KBM-7 (cell line): ENCODE results near the gene MOG.
"Not testable (repeated sequence)": the region's sequence is repeated elsewhere in the genome, so short reads cannot be mapped to it uniquely, and the experiment has no call there.

Experiments
- DNase-seq: peaks from one replicate; pipeline ENCODE4 v3.0.0-alpha.2; 2015
- in situ Hi-C: fragments of 300-500 bp; cut with MboI; formaldehyde crosslinking; loops from 2 replicates; pipeline ENCODE4 v1.14.3; 2020; ENCODE audit warnings: low sequenced_read_pairs, low pct_unique_long_range_greater_than_20kb, mixed read lengths

MOG gene

GRCh38 chr6:29667158-29667557 lies 10.3 kb downstream of the MOG start:
- DNase-seq: no peak
- in situ Hi-C loops: no loop called here

- in situ Hi-C loops: no loop called here
- no peak for DNase-seq
Observed at GRCh38 chr6:29671026-29671425, 14.1 kb downstream of the MOG start.

GRCh38 chr6:29672116-29672515 lies 15.2 kb downstream of the MOG start:
- in situ Hi-C loops, DNase-seq: not testable (repeated sequence)

GRCh38 chr6:29673161-29673560 lies 16.3 kb downstream of the MOG start:
- in situ Hi-C loops: no loop called here
- DNase-seq: no peak

- in situ Hi-C loops: no loop called here
- no peak for DNase-seq
Observed at GRCh38 chr6:29674008-29674407, 17.1 kb downstream of the MOG start.

- no peak for DNase-seq
- in situ Hi-C loops: no loop called here
Observed at GRCh38 chr6:29675561-29675960, 18.7 kb downstream of the MOG start.

GRCh38 chr6:29676981-29677601 lies 20.2 kb downstream of the MOG start:
- in situ Hi-C loops: no loop called here
- peak; percentile 20 for DNase-seq

GRCh38 chr6:29678114-29678513 lies 21.2 kb downstream of the MOG start:
- DNase-seq: no peak
- in situ Hi-C loops: no loop called here

- DNase-seq: no peak
- in situ Hi-C loops: no loop called here
Observed at GRCh38 chr6:29679962-29680361, 23.1 kb downstream of the MOG start.

- no peak for DNase-seq
- in situ Hi-C loops: no loop called here
Observed at GRCh38 chr6:29680416-29680815, 23.5 kb downstream of the MOG start.

GRCh38 chr6:29680904-29681303 lies 24.0 kb downstream of the MOG start, which contains the start of gene ZFP57:
ZFP57 (minus strand) TSS chr6:29681152; CDS start chr6:29677003, 4,149 bp downstream.
- in situ Hi-C loops: no loop called here
- no peak for DNase-seq

GRCh38 chr6:29681811-29682210 lies 24.9 kb downstream of the MOG start:
- in situ Hi-C loops: no loop called here
- DNase-seq: no peak

GRCh38 chr6:29685718-29686326 lies 28.9 kb downstream of the MOG start:
- in situ Hi-C loops: no loop called here
- no peak for DNase-seq

- in situ Hi-C loops: no loop called here
- DNase-seq: no peak
Observed at GRCh38 chr6:29694637-29695036, 37.7 kb downstream of the MOG start.

GRCh38 chr6:29696147-29697125 lies 39.5 kb downstream of the MOG start:
- in situ Hi-C loops: no loop called here
- no peak for DNase-seq

GRCh38 chr6:29702519-29703103 lies 45.7 kb downstream of the MOG start:
- in situ Hi-C loops: no loop called here
- peak; percentile 56 for DNase-seq

GRCh38 chr6:29705389-29706231 lies 48.7 kb downstream of the MOG start:
- DNase-seq: peak; percentile 55
- in situ Hi-C loops: no loop called here

- peak; percentile 9 for DNase-seq
- in situ Hi-C loops: no loop called here
Observed at GRCh38 chr6:29708432-29709179, 51.7 kb downstream of the MOG start.
